Caco-2 (cell line): Measurements from ENCODE around the gene ASIC4. TPM values are rescaled to one million over a fixed set of nuclear protein-coding genes. Genes with fewer than 3 reads are reported as not detected.
A peak's percentile ranks its signal among the peaks of the same experiment; 100 is the strongest.

ENCODE experiments used
- BruUV-seq: library from RNA; stranded (reverse); fragments of 400-500 nt; replicated peaks from 2 replicates; lab custom pipeline; 2021; lab: Mats Ljungman, UMichigan
- CTCF ChIA-PET: fragments of 300-600 bp; sonication (Branson Sonifier 250); formaldehyde crosslinking; loops from one replicate; lab custom pipeline; 2022; ENCODE audit warnings: antibody characterized with exemption; lab: Charles Lee
- POLR2A ChIA-PET: fragments of 300-600 bp; sonication (Branson Sonifier 250); formaldehyde crosslinking; loops from one replicate; lab custom pipeline; 2022; ENCODE audit warnings: antibody characterized with exemption; lab: Charles Lee
- DNase-seq, 2 experiments: peaks; one replicate each; pipeline versions ENCODE4 v3.0.0 to v3.0.0-alpha.2; 2020 to 2022
- H3K27me3 ChIP-seq: replicated peaks from 2 replicates; pipeline ENCODE4 v1.6.0; 2011; ENCODE audit warnings: low read length; ENCODE audit not compliant: control insufficient read depth, insufficient read depth
- H3K36me3 ChIP-seq: 2 replicates; pipeline ENCODE4 v1.5.1; 2011; ENCODE audit warnings: low read length; ENCODE audit not compliant: control insufficient read depth, insufficient read depth
- H3K4me1 ChIP-seq: fragments of 250-450 bp; sonication (Bioruptor Pico); 2 replicates; pipeline ENCODE4 v1.5.1; 2020; ENCODE audit warnings: mild to moderate bottlenecking
- H3K4me3 ChIP-seq: 2 replicates; pipeline ENCODE4 v1.5.1; 2011; ENCODE audit warnings: low read depth, mild to moderate bottlenecking, control low read depth, low read length
- H3K9me3 ChIP-seq: fragments of 250-450 bp; sonication (Bioruptor Pico); 2 replicates; pipeline ENCODE4 v1.5.1; 2020; ENCODE audit warnings: mild to moderate bottlenecking, moderate library complexity
- H3K27ac Mint-ChIP-seq: one replicate; pipeline ENCODE4 v1.8.0; 2022; ENCODE audit warnings: mixed read lengths; ENCODE audit not compliant: unreplicated experiment
- H3K27me3 Mint-ChIP-seq: one replicate; pipeline ENCODE4 v1.8.0; 2022; ENCODE audit warnings: mixed read lengths; ENCODE audit not compliant: insufficient read depth, unreplicated experiment
- H3K36me3 Mint-ChIP-seq: one replicate; pipeline ENCODE4 v1.8.0; 2022; ENCODE audit warnings: mild to moderate bottlenecking, mixed read lengths; ENCODE audit not compliant: insufficient read depth, unreplicated experiment
- H3K4me1 Mint-ChIP-seq: one replicate; pipeline ENCODE4 v1.8.0; 2022; ENCODE audit warnings: low read depth, mixed read lengths; ENCODE audit not compliant: unreplicated experiment
- H3K4me3 Mint-ChIP-seq: one replicate; pipeline ENCODE4 v1.8.0; 2022; ENCODE audit warnings: mild to moderate bottlenecking, moderate library complexity, mixed read lengths; ENCODE audit not compliant: unreplicated experiment
- H3K9me3 Mint-ChIP-seq: one replicate; pipeline ENCODE4 v1.8.0; 2022; ENCODE audit warnings: mixed read lengths; ENCODE audit not compliant: unreplicated experiment
- intact Hi-C: fragments of 100-400 bp; cut with micrococcal nuclease; formaldehyde crosslinking; loops from one replicate; pipeline ENCODE4 v1.10.0; 2022; ENCODE audit not compliant: unreplicated experiment
- total RNA-seq: library from RNA; stranded (reverse); gene quantifications from 2 replicates; pipeline ENCODE4 v1.2.3, GENCODE V29; 2022
- TF ChIP-seq, protein P1 (sequence below), 2 experiments: fragments of 200-600 bp in 1 of 2; IDR thresholded peaks; 1 replicate in 1 of 2; 2 replicates in 1 of 2; pipeline versions ENCODE4 v1.5.1 to v1.8.0; 2011 to 2022; ENCODE audit warnings: antibody characterized with exemption in 1 of 2, control low read depth in 1 of 2, inconsistent platforms in 1 of 2, low read depth in 1 of 2, low read length in 1 of 2, mild to moderate bottlenecking in 1 of 2, moderate library complexity in 1 of 2; ENCODE audit not compliant: insufficient read depth in 1 of 2, severe bottlenecking in 1 of 2, unreplicated experiment in 1 of 2

Gene ASIC4
- total RNA-seq, 1 experiment from 2014 or later = 0.16 TPM

DNA sequence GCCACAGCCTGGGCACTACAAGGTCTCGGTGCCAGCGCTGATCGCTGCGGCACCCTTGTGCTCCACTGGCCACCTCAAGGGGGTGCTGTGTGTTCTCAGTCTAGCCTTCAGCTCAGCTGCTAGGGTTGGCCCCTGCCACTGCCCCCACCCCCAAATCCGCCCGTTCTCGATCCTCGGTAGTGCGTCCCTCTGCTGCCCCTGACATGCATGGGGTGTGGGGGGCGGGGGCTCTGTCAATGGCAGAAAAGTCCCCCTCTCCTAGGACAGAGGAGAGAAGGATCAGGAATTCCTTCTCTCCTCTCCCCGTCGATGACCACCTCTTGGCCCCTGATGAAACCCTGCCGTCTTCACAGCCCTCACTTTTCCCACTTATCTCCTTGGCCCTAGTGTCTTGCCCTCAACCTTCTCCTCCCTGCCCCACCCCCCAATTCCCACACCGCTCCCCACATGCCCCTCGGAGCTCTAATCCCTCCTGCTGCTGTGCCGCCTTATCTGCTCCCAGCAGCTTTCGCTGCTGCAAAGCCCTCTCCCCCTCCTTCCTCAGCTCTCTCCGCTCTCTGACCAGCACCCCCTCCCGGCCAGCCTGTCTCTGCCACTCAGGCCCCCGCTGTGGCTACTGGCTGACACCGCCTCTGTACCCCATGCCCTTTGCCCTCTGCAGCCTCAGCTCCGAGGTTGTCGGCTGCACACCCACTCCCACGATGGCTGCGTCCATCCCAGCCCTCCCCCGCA, 4.3 kb upstream of the ASIC4 start:
- DNase-seq = peak; percentile 80 to 81
- Histone ChIP-seq H3K9me3 (no peaks in the 10 kb centered on the region), H3K27me3 (peaks cover 5% of the 10 kb centered on the region; the same call in 1 of the 2 replicates), H3K4me1 (peaks cover 12% of the 10 kb centered on the region), H3K36me3 (no peaks in the 10 kb centered on the region), H3K4me3 (peak overlapping the region; percentile 64)
- H3K4me3 Mint-ChIP-seq = peak overlapping the region; percentile 80
- no peak overlapping the region for H3K27ac Mint-ChIP-seq
- ChIA-PET POLR2A (interaction anchor here (0.6 to 1.3 kb wide), 3 partner anchors 11 to 111 kb away, joined by 3 to 10 read pairs (median 3); partner anchors contain the start of gene GMPPA), CTCF (interaction anchor here (0.6 to 4.7 kb wide), 36 partner anchors 9 to 304 kb away, joined by 3 to 126 read pairs (median 4); partner anchors contain the start of genes CHPF, DNPEP, GMPPA and SPEG)
- intact Hi-C loops = loop anchor here (1.0 kb wide), 3 partner anchors 11 to 20 kb away; partner anchors contain the start of gene GMPPA
- no TSS peak for BruUV-seq
- H3K9me3 Mint-ChIP-seq = no peaks in the 10 kb centered on the region
- peaks cover 20% of the 10 kb centered on the region for H3K27me3 Mint-ChIP-seq
- no peaks in the 10 kb centered on the region for H3K36me3 Mint-ChIP-seq
- TF ChIP-seq, protein P1, sequence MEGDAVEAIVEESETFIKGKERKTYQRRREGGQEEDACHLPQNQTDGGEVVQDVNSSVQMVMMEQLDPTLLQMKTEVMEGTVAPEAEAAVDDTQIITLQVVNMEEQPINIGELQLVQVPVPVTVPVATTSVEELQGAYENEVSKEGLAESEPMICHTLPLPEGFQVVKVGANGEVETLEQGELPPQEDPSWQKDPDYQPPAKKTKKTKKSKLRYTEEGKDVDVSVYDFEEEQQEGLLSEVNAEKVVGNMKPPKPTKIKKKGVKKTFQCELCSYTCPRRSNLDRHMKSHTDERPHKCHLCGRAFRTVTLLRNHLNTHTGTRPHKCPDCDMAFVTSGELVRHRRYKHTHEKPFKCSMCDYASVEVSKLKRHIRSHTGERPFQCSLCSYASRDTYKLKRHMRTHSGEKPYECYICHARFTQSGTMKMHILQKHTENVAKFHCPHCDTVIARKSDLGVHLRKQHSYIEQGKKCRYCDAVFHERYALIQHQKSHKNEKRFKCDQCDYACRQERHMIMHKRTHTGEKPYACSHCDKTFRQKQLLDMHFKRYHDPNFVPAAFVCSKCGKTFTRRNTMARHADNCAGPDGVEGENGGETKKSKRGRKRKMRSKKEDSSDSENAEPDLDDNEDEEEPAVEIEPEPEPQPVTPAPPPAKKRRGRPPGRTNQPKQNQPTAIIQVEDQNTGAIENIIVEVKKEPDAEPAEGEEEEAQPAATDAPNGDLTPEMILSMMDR (IDR thresholded peaks at IDR 0.05; ENCODE audit: insufficient read depth in 1 of 2, low read depth in 1 of 2, low read length in 1 of 2, severe bottlenecking in 1 of 2, unreplicated experiment in 1 of 2) = peak; percentile 68 to 90
- peaks cover 18% of the 10 kb centered on the region for H3K4me1 Mint-ChIP-seq

DNA sequence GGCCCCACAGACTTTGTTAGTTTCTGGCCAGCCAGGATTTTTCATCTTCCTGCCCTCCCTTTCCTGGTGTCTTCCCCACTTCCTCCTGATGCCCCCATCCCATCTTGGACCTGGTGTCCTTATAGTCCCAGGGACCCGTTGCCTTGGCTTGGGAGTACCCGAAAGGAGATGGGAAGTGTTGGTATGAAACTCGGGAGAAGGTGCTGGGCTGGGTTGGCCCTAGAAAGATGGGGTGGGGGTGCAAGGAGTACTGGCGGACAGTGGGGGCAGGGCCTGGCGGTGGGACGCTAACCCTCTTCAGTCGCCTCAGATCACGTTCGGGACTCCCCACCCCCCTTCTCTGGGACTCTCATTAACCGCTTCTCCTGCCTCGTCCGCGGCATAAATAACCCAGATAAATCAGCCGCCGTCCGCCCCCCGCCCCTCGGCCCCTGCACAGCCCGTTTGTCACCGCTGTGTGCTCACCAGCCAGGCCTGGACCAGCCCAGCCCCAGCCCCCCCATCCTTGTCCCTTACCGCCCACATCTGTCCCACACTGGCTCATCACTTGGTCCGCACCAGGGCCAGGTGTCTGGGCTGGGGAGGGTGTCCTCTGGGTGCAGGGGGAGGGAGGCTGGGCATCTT, 3.7 kb upstream of the ASIC4 start:
- Mint-ChIP-seq H3K4me1 (peaks cover 18% of the 10 kb centered on the region), H3K27ac (no peak overlapping the region), H3K27me3 (peaks cover 20% of the 10 kb centered on the region)

More for the DNA sequence above, 3.7 kb upstream of the ASIC4 start:
- POLR2A ChIA-PET = interaction anchor here (0.8 to 1.3 kb wide), 2 partner anchors 12 to 17 kb away, joined by 3 to 10 read pairs; partner anchors contain the start of gene GMPPA
- Mint-ChIP-seq H3K9me3 (no peaks in the 10 kb centered on the region), H3K36me3 (no peaks in the 10 kb centered on the region), H3K4me3 (peak overlapping the region; percentile 80)
- CTCF ChIA-PET = interaction anchor here (0.7 to 4.7 kb wide), 22 partner anchors 10 to 305 kb away, joined by 3 to 126 read pairs (median 9); partner anchors contain the start of genes CHPF, DNPEP, GMPPA and SPEG
- intact Hi-C loops = loop anchor here (1.0 kb wide), 3 partner anchors 11 to 20 kb away; partner anchors contain the start of gene GMPPA
- peaks cover 5% of the 10 kb centered on the region; the same call in 1 of the 2 replicates for H3K27me3 ChIP-seq
- no peak for DNase-seq
- no peaks in the 10 kb centered on the region for H3K36me3 ChIP-seq
- peaks cover 12% of the 10 kb centered on the region for H3K4me1 ChIP-seq
- peak overlapping the region; percentile 64; the same call in 1 of the 2 replicates for H3K4me3 ChIP-seq
- BruUV-seq = no TSS peak
- no peaks in the 10 kb centered on the region for H3K9me3 ChIP-seq
- TF ChIP-seq, protein P1 (IDR thresholded peaks at IDR 0.05; ENCODE audit: insufficient read depth in 1 of 2, low read depth in 1 of 2, low read length in 1 of 2, severe bottlenecking in 1 of 2, unreplicated experiment in 1 of 2) = no peak
